ELF-1 (cell line): Measurements from ENCODE around the gene GRB2.
"Not testable (repeated sequence)": the region's sequence is repeated elsewhere in the genome, so short reads cannot be mapped to it uniquely, and the experiment has no call there.

Experiments used
- DNase-seq: peaks from one replicate; pipeline ENCODE4 v3.0.0-alpha.2; 2016; ENCODE audit warnings: low read depth, low spot score

Gene GRB2

DNA sequence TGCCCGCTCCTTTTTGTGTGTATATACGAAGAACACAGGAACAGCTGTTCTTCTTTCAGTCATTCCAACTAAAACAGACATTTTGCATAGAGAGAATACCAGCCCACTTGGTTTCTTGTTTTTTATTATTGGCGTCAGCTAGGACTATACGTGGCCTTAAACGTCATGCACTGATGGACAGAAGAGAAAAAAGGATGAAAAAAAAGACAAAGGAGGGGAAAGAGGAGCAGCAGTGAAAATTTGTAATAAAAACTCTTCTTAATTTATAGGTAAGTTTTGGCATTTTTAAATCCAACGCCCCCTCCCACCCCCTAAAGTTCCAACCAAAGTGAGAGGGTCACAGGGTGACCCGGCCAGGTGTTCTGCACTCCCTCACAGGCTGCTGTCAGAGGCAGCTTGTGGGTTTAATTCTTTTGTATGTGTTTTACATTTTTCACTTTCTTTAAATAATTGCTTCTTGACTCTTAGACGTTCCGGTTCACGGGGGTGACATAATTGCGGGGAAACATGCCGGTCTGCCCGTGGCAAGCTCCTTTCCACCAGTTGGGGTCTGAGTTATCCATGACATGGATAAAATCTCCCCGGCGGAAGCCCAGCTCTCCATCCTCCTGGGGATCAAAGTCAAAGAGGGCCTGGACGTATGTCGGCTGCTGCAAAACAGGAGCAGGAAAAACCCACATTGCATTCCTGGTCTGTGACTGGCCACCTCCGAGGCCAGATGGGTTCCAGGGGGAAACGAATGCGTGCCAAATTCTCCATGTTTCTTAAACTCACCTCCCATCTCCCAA is 85.4 kb downstream of the GRB2 start:
- DNase-seq: no peak

DNA sequence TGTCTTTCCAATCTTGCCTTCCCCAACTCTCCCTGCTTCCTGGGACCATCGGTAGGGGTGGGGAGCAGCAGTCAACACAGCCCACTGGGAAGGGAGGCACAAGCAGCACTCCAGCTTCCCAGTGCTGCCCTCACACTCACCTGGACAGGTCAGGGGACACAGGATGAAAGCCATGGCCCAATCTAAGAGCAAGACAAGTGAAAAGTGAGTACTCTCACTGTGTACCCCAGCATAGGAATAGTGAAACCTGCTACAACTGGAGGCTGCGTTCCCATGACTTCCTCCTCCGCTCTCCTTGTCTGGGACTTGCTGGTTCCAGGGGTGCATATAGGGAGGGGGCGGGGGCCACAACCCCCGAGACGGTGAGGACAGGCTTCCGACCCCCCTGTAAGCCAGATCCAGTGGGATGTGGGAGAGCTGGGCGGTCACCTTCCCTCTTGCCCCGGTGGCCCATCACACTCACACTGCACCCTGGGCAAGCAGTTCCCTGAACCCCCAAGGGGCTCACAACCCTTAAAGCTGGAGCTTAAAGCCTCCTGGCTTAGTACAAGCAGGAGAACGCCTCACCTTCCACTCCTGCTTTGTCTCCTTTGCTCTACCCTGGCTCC is 86.8 kb downstream of the GRB2 start:
- DNase-seq: no peak

DNA sequence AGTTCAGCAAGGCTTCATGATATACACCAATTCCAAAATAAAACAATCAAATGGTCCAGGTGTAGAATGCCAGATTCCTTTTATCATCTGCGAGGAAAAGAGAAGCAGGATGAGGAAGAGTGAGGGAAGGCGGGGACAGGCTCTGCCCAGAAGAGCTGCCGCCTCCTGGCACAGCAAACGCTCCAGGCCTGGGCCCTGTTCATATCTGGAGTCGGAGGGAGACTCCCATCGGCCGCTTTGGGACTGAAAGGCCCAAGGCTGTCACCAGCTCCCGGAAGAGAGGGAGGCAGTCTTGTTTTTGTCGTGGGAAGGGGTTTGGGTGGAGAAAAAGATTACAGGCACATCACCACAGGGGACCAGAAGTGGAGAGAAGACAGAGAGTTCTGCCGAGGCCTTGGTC is 87.3 kb downstream of the GRB2 start:
- DNase-seq: peak; percentile 31

DNA sequence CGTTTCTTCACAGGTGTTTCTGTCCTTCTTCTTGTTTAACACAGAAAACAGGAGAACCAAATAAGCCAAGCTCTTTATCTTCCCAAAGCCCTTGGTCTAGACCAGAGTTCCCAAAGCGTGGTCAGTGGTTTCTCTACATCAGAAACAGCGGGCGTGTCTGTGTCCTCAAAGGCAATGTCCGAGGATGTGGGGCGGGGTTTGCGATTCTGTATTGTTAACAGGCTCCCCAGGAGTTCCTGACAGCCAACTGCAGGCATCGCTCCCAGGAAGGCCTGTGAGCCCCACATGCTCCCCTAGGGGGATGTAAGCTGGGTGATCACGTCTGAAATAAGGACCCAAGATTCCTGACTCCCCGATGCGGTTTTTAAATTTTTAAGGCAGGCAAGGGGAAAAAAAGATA is 87.8 kb downstream of the GRB2 start:
- peak; percentile 39 for DNase-seq

DNA sequence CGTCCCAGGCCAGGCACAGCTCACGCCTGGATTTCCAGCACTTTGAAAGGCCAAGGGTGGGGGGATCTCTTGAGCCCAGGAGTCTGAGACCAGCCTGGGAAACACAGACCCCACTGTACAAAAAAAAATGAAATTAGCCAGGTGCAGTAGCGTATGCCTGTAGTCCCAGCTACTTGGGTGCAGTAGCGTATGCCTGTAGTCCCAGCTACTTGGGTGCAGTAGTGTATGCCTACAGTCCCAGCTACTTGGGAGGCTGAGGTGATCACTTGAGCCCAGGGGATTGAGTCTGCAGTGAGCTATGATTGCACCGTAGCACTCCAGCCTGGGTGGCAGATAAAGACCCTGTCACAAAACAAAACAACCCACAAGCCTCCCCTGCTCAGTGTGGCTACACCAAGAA is 89.2 kb downstream of the GRB2 start:
- DNase-seq: no peak

DNA sequence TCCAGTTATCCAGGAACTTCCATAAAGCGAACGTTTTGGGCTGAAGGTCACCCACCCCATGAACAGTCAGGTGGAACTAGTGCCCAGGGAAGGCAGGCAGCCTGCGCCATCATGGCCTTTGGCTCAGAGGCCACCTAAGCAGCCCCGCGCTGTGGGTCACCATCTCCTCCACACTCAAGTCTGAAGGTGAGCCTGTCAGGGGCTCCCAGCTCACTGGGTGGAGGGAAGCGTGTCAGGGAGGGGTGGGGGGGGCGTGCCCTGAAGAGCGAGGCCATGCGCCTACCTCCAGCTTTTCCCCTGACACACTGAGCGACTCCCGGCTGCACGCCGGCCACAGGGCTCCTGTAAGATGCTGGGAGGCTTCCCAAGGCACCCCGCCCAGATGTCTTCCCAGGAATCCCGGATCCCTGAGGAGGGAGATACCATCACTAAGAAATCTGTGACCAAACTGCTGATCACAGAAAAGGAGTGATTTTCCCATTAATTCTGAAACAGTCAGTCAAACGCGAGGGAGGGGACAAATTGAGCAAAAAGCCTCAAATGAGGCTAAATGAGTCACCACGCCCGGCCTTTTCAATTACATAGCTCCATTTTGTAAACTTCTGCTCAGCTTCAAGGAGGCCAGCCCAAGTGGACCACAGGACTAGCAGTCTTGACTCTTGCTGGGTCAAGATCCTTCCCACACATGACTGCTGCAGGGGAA is 89.8 kb downstream of the GRB2 start:
- DNase-seq: no peak

DNA sequence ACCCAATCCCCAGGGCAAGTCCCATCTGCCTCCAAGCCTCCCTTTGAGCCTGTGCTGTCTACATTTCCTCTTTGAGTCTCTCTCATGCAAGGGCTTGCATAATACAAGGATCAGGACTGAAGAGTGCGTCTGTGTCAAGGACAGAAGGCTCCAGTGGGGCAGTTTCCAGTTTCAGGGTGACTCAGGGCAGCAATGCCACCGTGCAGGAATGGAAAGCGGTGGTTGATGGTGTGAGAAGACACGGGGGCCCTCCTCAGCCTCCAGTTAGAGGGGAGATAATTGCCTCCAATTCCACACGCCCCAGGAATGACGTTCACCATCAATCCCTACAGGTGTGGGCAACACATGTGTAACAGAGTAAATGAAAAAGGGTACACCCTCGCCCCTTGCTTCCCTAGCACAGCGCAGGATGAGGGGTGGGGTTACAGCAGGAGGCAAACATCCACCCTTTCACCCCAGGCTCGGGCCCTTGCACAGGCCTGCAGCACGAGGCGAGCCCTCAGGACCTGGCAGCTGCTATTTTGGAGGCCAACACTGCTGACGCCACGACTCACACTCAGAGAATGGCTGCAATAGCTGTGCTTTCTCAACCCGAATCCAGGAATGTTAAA is 91.4 kb downstream of the GRB2 start:
- DNase-seq: no peak

DNA sequence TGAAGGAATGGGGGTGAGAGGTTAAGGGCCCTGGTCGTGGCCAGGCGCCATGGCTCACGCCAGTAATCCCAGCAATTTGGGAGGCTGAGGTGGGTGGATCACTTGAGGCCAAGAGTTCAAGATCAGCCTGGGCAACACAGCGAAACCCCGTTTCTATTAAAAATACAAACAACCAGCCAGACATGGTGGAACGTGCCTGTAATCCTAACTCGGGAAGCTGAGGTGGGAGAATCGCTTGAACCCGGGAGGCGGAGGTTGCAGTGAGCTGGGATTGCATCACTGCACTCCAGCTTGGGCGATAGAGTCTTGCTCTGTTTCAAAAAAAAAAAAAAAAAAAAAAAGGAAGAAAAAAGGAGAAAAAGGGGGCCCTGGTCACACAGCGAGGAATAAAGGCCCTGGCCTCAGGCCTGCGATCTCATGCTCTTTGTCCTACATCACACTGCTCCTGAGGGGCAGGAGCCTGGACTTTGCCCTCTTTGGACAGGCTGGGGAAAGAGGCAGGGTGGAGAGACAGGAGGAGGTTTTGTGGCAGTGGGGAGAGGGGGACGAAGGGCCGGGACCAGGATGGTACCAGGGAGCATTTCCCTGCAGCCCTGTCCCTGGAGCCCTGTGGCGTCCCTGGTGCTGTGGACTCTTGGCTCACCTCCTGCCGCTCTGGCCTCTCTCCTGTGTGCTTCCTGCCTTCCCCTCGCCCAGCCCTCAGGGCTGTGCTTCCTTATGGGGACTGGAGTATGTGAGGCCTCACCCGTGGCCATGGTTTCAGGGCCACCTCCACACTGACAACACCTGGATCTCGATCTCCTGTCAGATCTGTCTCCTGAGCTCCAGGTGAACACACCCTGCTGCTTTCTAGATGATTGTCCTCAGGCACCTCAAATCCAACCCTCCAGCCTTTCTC is 96.5 kb downstream of the GRB2 start:
- peak; percentile 31 for DNase-seq

DNA sequence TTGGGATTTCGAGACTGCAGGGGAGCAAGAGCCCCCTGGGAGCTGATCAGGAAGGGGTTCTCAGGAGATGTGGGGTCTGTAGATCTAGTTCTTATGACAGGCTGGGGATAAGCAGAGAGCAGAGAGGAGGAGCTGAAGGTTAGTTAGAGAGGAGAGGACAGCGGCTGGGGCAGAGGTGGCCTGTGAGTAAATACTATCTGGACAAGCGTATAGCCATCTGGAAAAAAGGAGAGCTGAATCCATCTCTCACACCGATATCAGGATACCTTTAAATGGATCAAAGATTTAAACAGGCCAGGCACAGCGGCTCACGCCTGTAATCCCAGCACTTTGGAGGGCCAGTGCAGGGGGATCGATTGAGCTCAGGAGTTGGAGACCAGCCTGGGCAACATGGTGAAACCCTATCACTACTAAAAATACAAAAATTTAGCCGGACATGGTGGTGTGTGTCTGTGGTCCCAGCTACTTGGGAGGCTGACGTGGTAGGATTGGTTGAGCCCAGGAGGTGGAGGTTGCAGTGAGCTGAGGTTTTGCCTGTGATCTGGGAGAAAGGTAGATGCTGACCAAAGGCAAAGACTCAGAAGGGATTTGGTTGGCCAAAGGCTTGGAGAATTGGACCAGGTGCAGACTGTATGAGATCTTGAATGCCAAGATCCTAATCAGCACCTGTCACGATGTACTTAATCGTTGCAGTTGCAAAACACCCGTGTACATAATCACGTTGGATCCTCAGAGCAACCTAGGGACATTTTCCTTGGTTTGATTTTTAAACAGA is 97.3 kb downstream of the GRB2 start:
- no peak for DNase-seq

DNA sequence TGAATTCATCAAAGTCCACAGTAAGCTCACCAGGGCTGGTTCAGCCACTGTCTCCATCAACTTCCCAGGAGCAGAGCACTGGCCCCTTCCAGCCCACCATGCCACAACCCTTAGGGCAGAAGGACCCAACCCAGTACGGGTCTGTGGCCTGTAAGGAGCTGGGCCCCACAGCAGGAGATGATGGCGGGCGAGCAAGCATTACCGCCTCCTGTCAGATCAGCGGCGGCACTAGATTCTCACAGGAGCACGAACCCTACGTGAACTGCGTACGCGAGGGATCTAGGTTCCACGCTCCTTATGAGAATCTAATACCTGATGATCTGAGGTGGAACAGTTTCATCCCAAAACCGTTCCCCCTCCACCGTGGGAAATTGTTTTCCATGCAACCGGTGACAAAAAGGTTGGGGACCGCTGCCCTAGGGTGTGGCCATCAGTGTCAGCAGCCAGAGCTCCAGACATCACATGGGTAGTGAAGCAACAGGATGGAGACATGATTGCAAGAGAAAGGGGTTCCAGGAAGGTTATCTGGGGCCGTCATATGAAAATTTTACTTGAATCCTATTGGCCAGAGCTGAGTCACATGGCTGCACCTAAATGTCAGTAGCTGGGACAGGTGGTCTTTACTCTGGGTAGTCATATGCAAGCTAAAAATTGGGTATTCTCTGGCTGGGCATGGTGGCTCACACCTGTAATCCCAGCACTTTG is 103.8 kb downstream of the GRB2 start:
- DNase-seq: no peak

DNA sequence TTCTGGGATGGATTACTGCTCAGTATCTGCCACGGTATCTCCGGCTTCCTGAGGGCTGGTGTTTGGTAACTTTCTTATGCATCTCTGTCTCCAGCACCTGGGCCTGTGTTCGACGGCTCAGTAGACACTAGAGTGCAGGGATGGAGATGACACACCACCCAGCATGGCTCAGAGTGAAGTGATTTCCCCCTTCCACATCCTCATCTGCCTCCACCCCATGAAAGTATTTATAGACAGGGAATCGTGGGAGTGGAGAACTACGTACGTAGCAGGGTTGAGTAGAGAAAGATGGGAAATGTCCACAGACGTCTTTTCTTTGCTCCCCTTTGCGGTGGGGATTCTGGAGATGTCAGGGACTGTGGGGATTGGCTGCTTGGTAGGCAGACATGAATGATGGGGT is 104.4 kb downstream of the GRB2 start:
- DNase-seq: no peak

DNA sequence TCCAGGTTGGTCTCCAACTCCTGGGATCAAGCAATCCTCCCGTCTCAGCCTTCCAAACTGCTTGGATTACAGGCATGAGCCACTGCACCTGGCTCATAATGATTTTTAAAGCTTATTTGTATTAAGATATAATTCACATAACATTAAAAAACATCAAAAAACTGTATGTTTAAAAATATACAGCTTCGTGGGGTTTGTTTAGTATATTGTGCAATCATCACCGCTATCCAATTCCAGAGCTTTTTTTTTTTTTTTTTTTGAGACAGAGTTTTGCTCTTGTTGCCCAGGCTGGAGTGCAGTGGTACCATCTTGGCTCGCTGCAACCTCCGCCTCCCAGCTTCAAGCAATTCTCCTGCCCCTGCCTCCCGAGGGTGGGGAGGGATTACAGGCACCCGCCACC is 105.2 kb downstream of the GRB2 start:
- no peak for DNase-seq

DNA sequence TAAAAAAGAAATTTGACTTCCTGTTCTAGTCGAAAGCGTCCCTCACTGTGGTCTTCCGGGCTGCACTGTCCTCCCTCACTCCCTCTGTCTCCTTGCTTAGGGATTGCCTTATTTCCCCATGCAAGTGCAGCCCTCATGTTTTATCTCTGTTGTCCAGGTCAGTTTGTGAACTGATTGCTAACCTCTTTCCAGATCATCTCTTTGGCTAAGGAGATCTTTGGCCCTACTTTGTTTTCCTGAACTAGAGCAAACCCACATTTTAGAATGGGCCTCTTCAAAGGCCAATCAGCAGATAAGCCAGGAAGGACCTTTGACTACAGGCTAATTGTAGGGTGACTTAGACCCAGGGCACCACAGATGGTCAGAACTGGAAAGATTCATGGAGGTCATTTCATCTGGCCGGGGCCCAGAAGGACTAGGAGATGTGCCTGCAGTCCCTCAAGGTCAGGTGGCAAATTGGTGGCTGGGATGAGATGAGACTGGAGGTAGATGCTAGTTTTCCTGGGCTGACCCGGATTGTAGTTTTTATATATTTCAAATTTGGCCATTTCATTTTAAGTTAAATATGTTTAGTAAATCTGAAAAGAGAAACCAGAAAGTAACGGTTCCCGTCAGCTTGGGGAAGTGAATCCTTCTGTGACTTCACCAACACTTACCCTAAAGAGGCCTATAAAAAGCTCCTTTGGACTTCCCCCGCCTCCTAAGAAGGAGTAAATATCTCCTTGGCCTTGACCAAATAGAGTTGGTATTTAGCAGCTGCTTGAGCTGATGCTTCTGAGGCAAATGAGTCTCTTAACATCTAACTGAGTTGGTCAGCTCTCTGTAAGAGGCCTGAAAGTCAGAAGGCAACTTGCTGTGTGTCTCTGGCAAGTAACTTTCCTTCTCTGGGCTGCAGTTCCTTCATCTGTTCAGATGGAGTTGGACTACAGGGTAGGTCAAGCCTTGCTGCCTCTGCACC is 110.0 kb downstream of the GRB2 start:
- no peak for DNase-seq

DNA sequence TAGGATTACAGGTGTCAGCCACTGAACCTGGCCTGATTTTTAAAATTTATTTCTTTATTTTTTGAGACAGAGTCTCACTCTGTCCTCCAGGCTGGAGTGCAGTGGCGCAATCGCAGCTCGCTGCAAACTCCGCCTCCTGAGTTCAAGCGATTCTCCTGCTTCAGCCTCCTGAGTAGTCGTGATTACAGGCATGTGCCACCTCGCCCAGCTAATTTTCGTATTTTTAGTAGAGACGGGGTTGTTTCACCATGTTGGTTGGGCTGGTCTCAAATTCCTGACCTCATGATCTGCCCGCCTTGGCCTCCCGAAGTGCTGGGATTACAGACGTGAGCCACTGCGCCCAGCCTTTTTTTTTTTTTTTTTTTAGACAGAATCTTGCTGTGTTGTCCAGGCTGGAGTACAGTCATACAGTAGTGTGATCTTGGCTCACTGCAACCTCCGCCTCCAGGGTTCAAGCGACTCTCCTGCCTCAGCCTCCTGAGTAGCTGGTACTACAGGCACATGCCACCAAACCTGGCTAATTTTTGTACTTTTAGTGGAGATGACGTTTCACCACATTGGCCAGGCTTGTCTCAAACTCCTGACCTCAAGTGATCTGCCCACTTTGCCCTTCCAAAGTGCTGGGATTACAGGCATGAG is 112.5 kb downstream of the GRB2 start:
- not testable (repeated sequence) for DNase-seq

DNA sequence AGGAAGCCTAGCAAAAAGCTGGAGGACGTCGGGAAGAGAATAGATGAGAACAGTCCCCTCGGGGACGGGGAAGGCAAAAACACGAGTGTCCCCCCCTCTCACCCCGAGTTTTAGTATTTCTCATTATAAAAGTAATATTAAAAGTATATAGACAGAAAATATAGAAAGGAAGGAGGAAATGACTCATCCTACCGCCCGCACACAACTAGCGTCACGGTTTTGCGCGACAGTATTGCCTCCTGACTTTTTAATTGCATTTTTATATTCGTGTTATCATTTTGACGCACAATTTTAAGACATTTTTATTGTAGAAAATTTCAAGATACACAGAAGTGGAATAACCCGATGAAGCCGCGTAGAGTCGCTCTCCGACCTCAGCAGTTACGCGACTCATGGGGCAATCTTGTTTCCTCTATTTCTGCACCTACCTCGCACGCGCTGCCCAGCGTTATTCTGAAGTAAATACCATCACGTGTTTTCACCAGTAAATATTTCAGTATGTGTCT is 115.6 kb downstream of the GRB2 start:
- no peak for DNase-seq

DNA sequence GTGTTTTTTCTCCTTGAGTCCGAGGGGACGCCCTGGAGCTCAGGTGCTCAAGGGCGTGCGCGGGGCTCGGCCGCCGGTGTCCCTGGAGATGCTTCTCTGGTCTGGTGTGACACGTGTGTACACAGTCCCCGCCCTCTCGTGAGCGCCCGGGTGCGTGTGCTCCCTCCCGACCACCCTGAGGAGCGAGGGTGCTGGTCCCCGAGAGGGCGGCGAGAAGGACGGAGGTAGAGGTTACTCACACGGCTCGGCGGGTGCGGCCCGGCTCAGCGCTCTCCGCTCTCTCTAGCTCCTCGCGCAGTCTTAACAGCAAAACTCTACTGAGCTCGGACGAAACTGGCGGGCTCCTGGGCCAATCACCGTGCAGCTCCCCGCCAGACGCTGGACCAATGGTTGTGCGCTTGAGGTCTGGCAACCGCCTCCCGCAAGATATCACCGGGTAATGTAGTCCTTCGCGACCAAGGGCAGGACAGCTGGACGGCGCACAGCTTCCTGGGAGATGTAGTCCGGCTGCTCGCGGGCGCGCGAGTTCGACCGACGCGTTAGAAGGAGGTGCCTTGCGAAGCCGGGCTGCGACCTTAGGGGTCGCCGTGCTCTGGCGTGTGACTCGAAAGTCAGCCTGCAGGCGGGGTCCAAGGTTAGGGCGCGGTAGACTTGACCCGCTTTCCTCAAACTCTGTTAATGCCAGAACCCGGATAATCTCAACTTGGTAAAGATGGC is 116.2 kb downstream of the GRB2 start, which contains the start of gene SLC25A19:
SLC25A19 (minus strand) TSS at position 319 of the 717 bp plus-strand sequence. CDS start 2,669 bp downstream, outside the sequence.
- DNase-seq: peak; percentile 99

DNA sequence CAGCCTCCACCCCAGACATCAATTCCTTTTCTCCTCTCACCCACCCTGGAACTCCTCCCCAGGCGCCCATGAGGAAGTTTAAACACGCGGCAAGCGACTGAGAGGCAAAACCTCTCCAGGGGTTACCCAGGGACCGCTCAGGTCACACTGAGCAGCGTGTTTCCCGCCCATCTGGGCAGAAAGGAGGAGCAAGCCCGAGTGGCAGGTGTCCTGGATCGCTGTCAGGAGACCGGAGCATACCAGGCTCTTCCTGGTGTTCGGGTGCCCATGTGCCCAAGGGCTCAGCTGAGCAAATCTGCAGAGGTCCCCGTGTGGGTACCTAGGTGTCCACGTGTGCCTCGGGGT is 116.7 kb downstream of the GRB2 start:
- no peak for DNase-seq
